ENCODE measurements around the gene SLC2A4RG. TPM values are rescaled to one million over a fixed set of nuclear protein-coding genes. Genes with fewer than 3 reads are reported as not detected.

SLC2A4RG gene
- total RNA-seq, 1 experiment from 2014 or later, result 121 TPM

- TF ChIP-seq ZFX (IDR thresholded peaks at IDR 0.05) (no peak), ZNF274 (IDR thresholded peaks at IDR 0.05; ENCODE audit: low read depth, low read length) (no peak), POLR2A (IDR thresholded peaks at IDR 0.05; ENCODE audit: borderline replicate concordance, extremely low read depth, insufficient read depth, insufficient read length) (no peak), JUND (IDR thresholded peaks at IDR 0.05) (no peak), ZBTB33 (IDR thresholded peaks at IDR 0.05; ENCODE audit: extremely low read depth, insufficient replicate concordance, low read length) (no peak), MAX (IDR thresholded peaks at IDR 0.05) (no peak), EGR1 (IDR thresholded peaks at IDR 0.05; ENCODE audit: low read depth) (no peak), CEBPB (IDR thresholded peaks at IDR 0.05; ENCODE audit: low read depth) (no peak), SRF (IDR thresholded peaks at IDR 0.05; ENCODE audit: low read depth) (no peak)
Observed at GRCh38 chr20:63753381-63753780, 13.8 kb downstream of the SLC2A4RG start (continued).

- no peaks in the 10 kb centered on the region for H3K9me2 ChIP-seq (ENCODE audit: insufficient read depth)
Observed at GRCh38 chr20:63754008-63754407, 14.4 kb downstream of the SLC2A4RG start.

More at GRCh38 chr20:63754008-63754407, 14.4 kb downstream of the SLC2A4RG start:
- no TSS peak for BruUV-seq (replicated peaks)
- Histone ChIP-seq H3K27me3 (ENCODE audit: insufficient read depth, low read length) (no peaks in the 10 kb centered on the region), H3K9ac (ENCODE audit: low read length) (no peak overlapping the region), H2AFZ (ENCODE audit: low read depth, low read length, poor library complexity, severe bottlenecking) (no peak overlapping the region), H3K4me3 (replicated peaks in 1 of 2; ENCODE audit: low read depth in 1 of 2, low read length in 2 of 2) (no peak overlapping the region), H3K79me2 (ENCODE audit: insufficient read depth, low read length) (no peaks in the 10 kb centered on the region), H3K4me2 (ENCODE audit: low read length) (no peak overlapping the region), H4K20me1 (ENCODE audit: insufficient read depth) (no peaks in the 10 kb centered on the region), H3K9me3 (ENCODE audit: control insufficient read depth in 1 of 2, insufficient read depth in 1 of 2, low read depth in 1 of 2, low read length in 2 of 2) (no peaks in the 10 kb centered on the region), H3K36me3 (ENCODE audit: control insufficient read depth in 1 of 2, insufficient read depth in 2 of 2, low read length in 2 of 2) (no peaks in the 10 kb centered on the region), H3K27ac (ENCODE audit: low read depth, low read length) (no peak overlapping the region), H3K4me1 (ENCODE audit: control insufficient read depth in 1 of 2, insufficient read depth in 2 of 2, low read length in 2 of 2) (no peaks in the 10 kb centered on the region)
- no peak for DNase-seq (ENCODE audit: low read depth, low spot score)
- CTCF ChIA-PET, result no interaction called here
- RAD21 ChIA-PET (ENCODE audit: low non-redundant PET in 1 of 2, low total read pairs in 2 of 2, uncharacterized antibody in 2 of 2, unreplicated experiment in 2 of 2), result no interaction called here
- POLR2A ChIA-PET, result no interaction called here
- TF ChIP-seq FOSL1 (IDR thresholded peaks at IDR 0.05; ENCODE audit: low read depth) (no peak), EGR1 (IDR thresholded peaks at IDR 0.05; ENCODE audit: low read depth) (no peak)
- no peak for ATAC-seq
- intact Hi-C loops (cut with micrococcal nuclease), result no loop called here

All from HCT116 (cell line).